KBM-7 (cell line): ENCODE data around the gene AP5M1.

ENCODE experiments used
- DNase-seq: peaks from one replicate; pipeline ENCODE4 v3.0.0-alpha.2; 2015
- in situ Hi-C: fragments of 300-500 bp; cut with MboI; formaldehyde crosslinking; loops from 2 replicates; pipeline ENCODE4 v1.14.3; 2020; ENCODE audit warnings: low sequenced_read_pairs, low pct_unique_long_range_greater_than_20kb, mixed read lengths

Gene AP5M1

DNA sequence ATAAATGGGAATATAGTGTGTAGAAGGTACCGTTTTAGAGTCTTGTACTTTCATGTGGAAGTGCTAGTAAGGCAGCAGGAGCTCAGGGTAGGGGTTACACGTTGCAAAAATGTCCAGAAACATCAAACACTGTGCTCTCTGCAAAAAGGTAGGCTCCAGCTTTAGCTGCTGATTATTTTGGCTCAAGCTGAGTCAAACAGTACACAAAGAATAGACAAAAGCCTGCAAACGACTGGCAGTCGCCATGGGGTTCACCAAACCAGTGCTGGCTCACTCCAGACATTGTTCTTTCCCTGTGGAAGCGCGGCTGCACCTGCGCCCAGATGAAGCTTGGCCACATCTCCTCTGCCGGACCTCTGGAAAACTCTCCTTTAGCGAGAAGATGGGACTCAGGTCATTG is 76.3 kb downstream of the AP5M1 start:
- no peak for DNase-seq
- in situ Hi-C loops, result no loop called here

DNA sequence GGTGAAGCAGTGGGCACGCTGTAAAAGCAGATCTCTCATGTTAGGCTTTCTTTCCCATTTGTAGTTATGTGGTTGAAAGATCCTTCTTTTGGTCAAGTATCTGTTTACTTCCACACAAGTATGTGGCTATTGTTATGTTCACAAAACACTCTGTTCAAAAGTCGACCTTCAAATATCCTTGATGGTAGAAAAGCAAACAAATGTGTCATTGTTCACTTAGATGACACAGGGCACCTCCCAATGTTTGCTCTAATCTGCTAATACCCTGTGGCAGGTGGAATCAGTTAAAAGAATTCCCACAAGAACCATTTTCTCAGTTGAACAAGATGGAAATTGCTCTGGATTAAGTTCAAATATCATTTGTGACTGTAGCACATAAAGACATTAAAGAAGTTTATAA is 78.0 kb downstream of the AP5M1 start:
- in situ Hi-C loops, result no loop called here
- no peak for DNase-seq
